GM18858 (cell line): ENCODE data around the gene TMEM106C.

ENCODE experiments used
- ATAC-seq: cut with Tn5 transposase; IDR thresholded peaks from one replicate; pipeline ENCODE4 v1.9.1; 2021; ENCODE audit not compliant: unreplicated experiment

Gene TMEM106C

GRCh38 chr12:47979166-47979565, 15.8 kb downstream of the TMEM106C start:
- no peak for ATAC-seq

GRCh38 chr12:47979686-47980085, 16.3 kb downstream of the TMEM106C start:
- no peak for ATAC-seq

GRCh38 chr12:47980197-47980596, 16.8 kb downstream of the TMEM106C start:
- ATAC-seq, result no peak

- ATAC-seq, result no peak
These were observed 17.5 kb downstream of the TMEM106C start for GRCh38 chr12:47980779-47981495.

GRCh38 chr12:47981496-47982260, 18.3 kb downstream of the TMEM106C start:
- ATAC-seq, result no peak

GRCh38 chr12:47982311-47982710, 18.9 kb downstream of the TMEM106C start:
- no peak for ATAC-seq

GRCh38 chr12:47982770-47983169, 19.4 kb downstream of the TMEM106C start:
- ATAC-seq, result no peak

GRCh38 chr12:47983541-47984115, 20.2 kb downstream of the TMEM106C start:
- ATAC-seq, result no peak

GRCh38 chr12:47984331-47984801, 21.0 kb downstream of the TMEM106C start:
- no peak for ATAC-seq

GRCh38 chr12:47985596-47986290, 22.3 kb downstream of the TMEM106C start:
- ATAC-seq, result no peak

- no peak for ATAC-seq
These were observed 22.9 kb downstream of the TMEM106C start for GRCh38 chr12:47986291-47986660.

- ATAC-seq, result no peak
These were observed 23.4 kb downstream of the TMEM106C start for GRCh38 chr12:47986832-47987231.

- no peak for ATAC-seq
These were observed 24.1 kb downstream of the TMEM106C start for GRCh38 chr12:47987411-47988072.

GRCh38 chr12:47988073-47989022, 25.0 kb downstream of the TMEM106C start:
- no peak for ATAC-seq

- no peak for ATAC-seq
These were observed 25.6 kb downstream of the TMEM106C start for GRCh38 chr12:47989023-47989417.

GRCh38 chr12:47989666-47990065, 26.3 kb downstream of the TMEM106C start:
- no peak for ATAC-seq

GRCh38 chr12:47990351-47991105, 27.1 kb downstream of the TMEM106C start:
- ATAC-seq, result peak; percentile 93

GRCh38 chr12:47991106-47992061, 28.0 kb downstream of the TMEM106C start:
- ATAC-seq, result no peak
